T-helper 9 cell (primary cell): ENCODE measurements around the gene UQCC5.
"Not testable (repeated sequence)": the region's sequence is repeated elsewhere in the genome, so short reads cannot be mapped to it uniquely, and the experiment has no call there.

Experiments
- DNase-seq: peaks from one replicate; pipeline ENCODE4 v3.0.0-alpha.2; 2020

UQCC5 gene

DNA sequence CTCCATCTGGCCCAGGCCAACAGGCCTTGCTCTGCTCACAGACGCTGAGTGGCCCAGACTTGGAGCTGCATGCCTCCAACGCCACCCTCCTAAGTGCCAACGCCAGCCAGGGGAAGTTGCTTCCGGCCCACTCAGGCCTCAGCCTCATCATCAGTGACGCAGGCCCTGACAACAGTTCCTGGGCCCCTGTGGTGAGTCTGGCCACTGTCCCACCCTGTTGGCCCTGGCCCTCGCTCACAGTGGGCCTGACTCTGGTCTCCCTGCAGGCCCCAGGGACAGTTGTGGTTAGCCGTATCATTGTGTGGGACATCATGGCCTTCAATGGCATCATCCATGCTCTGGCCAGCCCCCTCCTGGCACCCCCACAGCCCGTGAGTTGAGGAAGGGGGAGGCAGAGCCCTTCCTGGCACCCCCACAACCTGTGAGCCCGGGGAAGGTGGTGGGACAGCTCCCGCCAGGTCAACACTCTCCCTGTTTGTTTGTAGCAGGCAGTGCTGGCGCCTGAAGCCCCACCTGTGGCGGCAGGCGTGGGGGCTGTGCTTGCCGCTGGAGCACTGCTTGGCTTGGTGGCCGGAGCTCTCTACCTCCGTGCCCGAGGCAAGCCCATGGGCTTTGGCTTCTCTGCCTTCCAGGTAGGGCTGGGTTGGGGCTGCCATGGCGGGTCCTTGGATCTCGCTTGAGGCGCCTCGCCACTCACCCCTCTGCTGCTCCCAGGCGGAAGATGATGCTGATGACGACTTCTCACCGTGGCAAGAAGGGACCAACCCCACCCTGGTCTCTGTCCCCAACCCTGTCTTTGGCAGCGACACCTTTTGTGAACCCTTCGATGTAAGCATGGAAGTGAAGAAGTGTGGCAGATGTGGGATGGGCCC is 12.8 kb upstream of the UQCC5 start:
- DNase-seq = no peak

DNA sequence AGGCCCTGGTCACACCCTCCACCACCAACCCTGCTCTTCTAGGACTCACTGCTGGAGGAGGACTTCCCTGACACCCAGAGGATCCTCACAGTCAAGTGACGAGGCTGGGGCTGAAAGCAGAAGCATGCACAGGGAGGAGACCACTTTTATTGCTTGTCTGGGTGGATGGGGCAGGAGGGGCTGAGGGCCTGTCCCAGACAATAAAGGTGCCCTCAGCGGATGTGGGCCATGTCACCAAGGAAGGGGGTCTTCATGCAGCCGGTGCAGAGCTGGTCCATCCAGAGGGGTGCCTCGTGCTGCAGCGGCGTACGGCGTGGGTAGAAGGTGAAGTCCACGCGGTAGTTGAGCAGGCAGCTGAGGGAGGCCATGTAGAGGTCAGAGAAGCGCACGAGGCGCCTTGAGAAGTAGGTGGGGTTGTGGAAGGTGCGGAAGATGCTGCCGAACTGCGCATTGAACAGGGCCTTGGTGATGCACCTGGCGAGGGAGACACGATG is 12.1 kb upstream of the UQCC5 start:
- DNase-seq = no peak

DNA sequence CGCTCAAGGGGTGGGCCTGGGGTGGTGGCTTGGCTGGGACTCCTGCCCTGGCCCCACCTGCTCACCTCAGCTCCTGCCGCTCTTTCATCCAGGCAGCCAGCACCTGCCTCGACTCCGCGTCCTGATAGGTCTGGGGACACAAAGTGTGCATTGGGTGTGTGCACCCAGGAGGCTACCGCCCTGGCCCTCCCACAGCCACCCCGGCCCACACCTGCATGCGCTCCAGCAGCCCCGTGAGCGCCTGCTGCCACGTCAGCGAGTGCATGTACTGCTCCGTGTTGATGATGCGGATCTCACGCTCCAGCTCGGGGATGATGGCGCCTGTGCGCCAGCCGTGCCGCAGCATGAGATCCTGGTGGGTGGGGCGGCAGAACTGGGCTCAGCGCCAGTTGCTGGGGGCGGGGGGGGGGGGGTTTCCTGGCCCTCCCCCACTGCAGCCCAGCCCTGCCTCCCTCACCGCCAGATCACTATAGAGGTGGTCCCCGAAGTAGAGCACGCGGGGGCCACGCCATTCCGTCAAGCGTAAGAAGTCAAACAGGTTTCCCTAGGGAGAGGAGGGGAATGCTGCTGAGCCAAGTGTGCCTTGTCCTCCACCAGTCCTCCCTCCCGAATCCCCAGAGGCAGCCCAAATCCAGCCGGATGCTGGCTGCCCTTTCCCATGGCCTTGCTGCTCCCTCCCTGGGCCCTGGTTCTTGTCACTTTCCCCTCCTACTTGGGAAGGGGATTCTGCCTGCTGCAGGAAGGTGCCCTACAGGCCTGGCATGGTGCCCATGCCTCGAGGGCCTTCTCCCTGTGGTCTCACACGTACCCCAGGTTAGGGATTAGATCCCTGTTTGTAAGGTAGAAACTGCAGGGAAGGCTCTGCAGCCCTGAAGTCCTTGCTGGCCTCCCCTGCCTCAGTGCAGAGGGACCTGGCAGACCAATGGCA is 11.4 kb upstream of the UQCC5 start:
- DNase-seq = no peak

DNA sequence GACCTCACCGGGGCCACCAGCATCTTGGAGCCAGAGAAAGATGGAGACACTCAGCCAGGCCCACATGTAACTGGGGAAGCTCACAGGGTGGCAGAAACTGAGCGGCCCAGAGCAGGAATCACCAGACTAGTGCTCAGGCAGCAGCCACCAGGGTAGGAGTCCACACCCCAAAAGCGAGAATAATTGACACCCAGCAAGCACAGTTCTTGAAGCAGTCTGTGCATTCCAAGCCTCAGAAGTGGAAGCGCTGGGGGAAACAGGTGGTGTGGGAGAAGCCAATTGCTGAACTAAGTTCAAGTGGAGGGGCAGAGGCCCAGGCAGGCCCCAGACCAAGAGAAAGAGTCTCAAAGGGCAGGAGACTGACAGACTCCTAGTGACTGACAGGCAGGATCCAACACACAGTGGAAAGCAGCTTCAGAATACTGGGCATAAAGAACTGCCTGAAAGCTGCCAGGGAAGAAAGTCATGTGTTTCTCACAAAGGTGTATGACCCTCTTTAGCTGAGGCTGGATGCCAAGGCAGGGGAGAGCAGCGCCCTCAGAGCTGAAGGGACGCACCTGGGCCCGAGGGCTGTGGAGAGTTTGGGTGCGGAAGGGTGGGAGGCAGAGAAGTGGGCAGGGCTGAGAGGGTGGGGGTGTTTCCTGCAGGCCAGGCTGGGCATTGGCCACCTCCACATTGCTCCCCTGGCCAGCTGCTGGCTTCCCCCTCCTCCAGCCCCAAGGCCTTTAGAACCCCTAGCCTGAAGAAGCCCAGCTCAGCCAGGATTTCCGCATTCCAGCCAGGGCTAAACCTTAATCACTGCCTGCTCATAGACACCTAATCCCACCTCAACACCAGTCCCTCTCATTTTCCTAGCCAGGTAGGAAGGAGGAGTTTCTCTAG is 10.5 kb upstream of the UQCC5 start:
- DNase-seq = no peak

DNA sequence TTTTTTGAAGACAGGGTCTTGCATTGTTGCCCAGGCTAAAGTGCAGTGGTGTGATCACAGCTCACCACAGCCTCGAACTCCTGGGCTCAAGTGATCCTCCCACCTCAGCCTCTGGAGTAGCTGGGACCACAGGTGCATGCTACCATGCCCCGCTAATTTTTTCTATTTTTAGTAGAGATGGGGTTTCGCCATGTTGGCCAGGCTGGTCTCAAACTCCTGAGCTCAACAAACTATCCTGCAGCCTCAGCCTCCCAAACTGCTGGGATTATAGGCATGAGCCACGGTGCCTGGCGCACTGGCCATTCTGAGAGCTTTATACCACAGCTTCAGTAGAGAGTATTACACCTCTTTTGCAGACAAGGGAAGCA is 9.8 kb upstream of the UQCC5 start:
- not testable (repeated sequence) for DNase-seq

DNA sequence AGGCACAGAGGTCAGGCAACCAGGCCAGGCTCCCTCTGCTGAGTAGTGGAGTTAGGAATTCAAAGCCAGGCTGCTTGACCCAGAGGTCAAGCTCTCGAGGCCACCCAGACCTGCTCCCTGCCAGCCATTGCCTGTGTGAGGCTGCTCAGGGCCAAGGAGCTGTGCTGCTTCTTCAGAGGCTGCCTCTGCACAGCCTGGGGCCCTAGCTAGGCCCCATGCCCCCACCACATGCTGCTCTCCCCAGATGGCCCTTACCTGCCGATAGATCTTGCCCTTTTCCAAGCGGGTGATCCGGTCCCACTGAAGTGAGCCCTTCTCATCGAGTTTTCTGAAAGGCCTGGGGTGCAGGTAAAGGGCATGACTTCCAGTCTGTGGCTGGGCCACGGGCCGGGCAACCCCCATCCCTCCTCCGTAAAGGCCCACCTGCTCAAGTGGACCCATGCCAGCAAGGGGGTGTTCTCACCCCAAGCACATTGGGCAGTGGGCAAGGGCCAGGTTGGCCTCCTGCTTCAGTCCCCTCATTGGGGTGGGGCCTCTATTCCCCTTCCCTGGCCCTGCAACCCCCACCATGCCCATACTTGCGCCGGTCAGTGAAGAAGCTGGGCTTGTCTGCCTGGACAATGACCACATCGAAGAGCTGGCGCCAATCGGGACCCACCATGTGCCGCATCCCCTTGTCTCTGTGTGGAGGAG is 9.2 kb upstream of the UQCC5 start:
- DNase-seq = no peak

DNA sequence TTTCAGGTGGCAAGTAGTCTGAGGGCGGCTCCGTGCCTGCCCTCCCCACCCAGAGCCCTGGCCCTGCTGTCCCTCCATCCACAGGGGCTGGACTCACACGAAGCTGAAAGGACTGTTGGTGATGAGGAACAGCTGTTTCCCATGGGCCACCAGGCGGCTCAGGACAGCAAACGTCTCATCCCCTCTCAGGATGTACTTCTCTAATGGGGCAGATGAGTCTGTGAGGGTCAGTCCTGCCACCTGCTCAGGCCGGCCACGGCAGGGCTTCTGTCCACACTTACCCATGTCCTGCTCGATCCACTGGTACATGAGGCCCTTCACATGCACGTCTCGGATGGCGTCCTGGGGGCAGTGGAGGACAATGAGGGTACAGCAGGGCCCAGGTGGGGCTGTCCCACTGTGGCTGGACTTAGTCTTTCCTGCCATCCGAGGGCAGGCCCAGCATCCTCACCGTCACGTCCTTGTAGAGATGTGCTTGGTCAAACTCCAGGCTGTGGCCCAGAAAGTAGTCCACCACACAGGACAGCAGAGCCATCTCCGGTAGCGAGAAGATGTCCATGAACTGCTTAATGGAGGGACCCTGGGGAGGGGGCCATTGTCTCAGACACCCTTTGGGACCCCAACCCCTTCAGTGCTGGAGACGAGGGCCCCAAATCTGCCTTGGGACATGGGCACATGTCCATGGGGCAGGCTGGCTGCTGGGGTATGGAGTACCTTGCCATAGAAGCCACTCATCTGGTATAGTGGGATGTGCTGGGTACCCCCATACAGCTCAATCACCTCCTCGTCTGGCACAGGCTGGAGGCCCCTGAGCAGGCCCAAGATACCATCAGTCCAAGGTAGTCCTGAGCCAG is 8.4 kb upstream of the UQCC5 start:
- no peak for DNase-seq

DNA sequence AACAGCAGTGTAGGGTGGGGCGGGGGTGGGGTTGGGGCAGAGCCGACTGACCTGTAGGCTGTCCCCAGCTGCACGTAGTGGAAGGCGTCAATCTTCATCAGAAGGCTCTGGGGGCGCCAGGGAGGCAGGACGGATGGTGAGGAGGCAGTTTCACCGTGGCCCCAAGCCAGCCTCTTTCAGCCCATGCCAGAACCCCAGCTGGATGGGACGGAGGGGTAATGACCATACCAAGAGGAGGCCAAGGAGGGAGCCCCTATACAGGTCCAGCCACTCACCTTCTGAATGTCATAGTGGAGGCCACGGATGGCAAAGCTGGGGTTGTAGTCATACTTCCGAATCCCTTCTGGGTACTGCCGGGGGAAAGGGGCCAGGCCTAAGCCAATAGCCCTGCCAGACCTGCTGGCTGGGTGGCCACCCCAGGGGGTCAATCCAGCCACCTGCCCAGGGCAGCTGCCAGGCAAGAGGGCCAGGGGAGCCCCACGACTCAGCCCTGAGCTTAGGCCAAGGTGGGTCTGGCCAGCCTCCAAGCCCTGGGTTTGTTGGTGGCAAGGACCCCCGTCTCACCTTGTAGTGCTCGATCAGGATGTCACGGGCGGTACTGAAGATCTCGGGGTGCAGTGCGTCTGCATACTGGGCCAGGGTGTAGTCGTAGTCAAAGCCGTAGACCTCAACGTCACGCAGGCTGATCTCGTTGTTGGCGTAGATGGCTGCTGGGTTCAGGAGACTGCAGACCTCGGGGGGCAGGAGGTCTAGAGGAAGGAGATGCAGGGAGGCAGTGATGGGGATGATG is 7.6 kb upstream of the UQCC5 start:
- DNase-seq = no peak

DNA sequence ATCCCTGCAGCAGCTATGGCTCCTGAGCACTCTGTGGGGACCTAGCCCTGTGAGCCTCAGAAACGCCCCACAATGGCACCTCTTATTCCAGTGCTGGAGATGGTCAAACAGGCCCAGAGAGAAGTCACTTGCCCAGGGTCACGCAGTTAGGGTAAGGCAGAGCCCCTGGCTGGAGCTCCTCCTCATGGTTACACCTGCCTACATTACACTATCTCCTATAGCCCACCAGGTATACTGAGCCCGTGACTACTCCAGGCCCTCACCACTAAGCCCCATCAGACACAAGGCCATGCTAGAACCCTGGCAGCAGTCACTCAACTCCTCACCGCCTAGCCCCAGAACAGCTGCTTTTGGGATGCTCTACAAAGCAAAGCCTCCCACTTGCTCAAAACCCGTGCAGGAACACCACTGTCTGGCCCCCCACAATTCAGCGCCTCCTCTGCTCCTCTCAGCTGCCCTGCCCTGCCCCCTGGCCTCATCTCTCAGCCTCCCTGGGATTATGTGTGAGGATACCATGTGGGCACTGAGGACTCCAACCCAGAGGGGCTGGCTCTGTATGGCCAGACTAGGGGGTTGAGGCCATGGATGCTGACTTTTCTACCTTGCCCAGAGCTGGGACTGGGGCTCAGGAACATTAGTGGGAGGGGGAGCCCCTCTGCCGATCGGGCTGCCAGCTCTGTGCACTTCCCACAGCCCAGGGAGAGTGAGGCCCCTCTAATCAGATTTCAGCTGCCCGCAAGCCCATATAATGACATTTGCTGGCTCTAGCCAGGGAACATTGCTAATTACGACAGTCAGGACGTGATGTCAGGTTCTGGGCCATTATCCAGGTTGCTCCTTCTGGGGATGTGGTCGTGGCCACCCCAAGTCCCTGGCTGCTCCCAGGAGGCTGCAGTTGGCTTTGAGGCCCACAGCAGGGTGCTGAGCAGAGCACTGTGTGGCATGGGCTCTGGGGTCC is 6.8 kb upstream of the UQCC5 start:
- no peak for DNase-seq

DNA sequence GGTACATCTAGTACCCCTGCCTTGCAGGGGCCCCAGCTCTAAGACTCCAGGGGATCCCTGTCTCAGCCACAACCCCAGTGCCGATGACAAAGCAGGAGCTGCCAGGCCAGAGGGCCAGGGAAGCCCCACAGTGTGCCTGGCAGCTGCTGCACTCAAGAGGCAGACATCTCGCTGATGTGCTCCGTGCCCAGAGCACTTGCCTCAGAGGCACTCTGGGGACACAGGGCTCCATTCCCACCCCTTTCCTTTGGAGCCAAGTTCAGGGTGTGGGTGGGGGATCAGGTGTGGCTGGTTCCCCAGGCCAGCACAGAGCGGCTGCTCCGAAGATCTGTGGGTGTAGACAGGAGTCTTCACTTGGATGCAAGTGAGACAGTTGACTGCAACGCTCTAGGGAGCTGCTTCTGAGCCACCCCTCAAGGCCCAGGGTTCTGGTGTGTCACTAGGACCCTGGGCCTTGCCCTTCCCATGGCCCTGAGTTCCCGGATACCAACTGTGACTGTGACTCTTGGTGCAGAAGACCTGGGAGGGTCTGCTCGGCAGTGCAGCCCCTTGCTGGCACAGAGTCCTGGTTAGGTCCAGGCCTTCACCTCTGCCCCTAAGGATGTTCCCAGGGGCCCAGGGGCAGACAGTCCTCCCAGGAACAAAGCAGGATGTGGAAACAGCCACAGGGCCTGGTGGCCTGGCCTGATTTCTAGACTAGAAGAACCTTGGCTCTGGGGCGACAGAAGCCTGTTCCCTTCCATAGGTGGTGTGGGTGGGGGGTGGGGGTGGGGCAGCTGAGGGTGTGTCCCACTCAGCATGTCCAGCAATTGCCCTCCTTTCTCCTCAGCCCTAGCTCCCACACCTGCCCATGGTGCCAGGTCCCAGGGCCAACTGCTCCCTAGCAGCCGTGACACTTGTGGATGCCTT is 5.2 kb upstream of the UQCC5 start:
- DNase-seq = no peak

DNA sequence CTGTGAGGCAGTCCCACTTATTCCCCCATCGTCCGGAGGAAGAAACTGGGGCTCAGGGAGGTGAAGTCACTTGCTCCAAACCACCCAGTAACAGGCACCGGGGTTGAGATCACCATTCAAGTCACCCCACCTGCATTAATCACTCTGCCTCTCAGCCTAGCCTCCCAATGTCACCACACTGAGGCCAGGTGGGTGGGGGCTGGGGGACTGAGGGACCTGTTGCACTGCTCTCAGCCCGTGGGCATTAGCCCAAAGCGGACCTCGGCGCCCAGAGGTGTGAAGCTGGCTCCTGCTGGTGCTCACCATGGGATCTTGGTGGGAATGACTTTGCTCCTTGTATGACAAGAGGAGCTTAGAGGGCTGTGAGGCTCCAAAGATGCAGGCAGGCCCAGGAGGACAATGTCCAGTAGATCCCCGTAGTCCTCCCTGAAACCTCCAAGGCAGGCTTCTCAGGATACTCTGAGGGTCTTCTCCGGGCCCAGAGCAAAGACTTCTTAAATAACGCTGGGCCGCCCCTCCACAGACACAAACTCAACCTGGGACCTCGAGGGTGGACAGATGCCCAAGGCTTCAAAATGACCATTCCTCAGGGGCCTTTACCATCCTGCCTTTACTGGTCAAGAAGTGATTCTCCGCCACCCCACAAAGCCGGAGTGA is 4.4 kb upstream of the UQCC5 start:
- no peak for DNase-seq

DNA sequence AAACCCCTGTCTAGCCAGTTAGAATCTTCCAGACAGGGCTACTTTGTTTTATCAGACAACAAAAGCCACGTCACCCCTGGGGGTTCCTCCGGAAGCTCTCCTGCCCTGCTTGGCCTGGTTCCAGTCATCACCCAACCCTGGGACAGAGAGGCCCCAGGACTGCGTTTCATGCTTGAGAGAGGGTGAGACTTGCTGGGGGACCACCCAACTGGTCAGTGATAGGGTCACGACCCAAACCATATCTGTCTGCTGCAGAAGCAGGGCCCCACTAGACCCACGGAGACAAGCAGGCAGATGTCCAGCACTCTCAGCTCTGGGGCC is 3.9 kb upstream of the UQCC5 start:
- DNase-seq = no peak

DNA sequence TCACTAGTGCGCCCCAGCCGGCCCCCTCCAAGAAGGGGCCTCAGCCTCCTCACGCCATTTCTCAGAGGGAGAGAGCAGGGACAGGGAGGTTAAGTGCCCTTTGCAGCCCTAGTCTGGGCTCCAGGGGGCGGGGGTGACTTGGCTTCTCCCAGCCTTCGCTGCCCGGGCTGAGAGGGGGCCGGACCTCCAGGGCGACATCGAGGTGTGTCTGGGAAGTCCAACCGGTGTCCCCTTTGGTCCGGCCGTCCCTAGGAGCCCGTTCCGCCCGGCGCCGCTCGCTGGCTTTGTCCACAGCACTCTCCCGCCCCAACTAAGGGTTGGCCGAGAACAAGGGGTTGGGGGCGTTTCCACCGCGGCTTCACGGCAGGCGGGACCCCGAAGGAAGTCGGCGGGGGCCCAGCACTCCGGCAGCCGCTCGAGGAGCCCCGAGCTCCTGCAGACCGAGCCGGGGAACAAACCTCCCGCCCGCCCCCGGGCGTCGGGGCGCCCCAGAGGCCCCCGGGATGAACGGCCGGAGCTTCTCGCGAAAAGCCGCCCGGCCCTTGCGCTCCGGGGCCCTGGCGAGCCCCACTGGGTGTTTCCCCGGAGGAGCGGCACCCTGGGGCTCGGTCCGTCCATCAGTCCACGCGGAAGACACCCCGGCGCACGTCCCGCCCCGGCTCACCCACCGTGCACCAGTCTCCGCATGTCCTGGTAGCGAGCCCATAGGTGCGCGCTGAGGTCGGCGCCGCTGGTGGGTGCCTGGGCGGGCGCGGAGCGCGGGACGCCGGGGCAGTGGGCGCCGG is 3.4 kb upstream of the UQCC5 start:
- DNase-seq = peak; percentile 17

DNA sequence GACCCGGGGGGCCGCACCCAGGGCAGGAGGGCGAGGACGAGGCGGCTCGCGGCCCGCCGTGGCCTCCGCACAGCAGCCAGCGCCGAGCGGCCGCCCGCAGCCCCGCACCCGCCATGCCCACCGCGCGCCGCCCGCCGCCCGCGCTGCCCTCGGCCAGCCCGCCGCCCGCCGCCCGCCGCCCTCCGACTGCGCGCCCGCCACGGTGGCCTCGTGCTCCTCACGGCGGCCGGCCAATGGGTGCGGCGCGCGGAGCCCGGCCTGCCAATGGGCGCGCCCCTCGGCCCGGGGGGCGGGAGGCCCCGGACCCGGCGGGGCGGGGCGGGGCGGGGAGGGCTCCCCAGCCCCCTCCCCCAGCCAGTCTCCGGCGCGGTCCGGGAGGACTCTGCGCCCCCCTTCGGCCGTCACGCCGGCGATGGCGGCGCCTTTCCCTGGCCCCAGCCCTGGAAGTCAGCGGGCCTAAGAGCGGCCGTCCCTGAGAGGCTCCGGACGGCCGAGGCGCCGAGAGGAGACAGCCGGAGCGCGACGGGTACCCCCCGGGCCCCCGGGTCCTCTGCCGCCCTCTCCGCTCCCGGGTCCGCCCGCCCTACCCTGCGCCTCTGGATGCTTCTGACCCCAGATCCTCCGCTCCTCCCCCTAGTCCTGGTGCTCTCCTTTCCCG is 2.7 kb upstream of the UQCC5 start, which contains the start of gene NT5DC2:
Gene NT5DC2, minus strand, starts transcription at position 235 of the 658 bp plus-strand sequence. Its CDS starts 120 bp downstream, at position 115.
- DNase-seq = peak; percentile 49

DNA sequence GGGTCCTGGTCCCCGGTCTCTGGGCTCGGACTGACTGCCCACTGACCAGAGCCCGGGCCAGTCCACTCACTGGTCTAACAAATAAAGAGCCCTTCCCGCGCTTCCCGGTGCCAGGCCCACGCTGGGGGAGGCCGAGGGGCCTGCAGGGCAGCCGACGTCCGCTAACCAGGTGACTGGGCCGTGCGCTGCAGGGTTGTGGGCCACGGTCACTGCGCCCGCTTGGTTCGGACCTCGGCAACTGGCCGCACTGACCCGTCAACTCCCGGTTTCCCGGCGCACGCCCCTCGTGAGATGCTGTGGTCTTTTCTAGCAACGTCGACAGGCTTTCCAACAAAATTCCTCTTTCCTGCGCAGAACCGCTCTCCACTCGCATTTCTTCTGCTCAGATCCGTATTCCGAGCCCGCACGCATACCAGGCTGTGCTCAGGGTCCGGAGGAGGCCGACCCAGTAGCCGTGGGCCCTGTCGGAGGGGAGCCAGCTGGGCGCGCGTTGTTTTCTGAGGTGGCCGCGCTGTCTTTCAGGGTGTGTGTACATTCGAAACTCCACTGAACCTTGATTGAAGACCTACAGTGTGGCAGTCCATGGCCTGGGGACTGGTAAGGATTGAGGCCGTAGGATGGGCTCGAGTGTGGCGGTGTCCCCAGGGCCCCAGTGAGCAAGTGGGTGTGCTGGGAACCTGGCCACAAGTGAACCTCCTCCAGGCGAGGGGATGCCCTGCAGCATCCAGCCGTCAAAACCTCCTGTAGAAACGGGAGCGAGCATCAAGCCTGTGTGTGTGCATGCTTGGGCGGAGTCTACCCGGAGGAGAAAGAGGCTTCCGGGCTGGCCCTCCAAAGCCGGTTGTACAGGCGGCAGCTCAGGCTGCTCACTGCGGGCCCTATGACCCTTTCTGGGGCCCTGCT is 1.9 kb upstream of the UQCC5 start:
- DNase-seq = no peak
